ENCODE results near the gene BRWD1.
A peak's percentile ranks its signal among the peaks of the same experiment; 100 is the strongest.
"Not testable (repeated sequence)": the region's sequence is repeated elsewhere in the genome, so short reads cannot be mapped to it uniquely, and the experiment has no call there.

BRWD1 gene

GRCh38 chr21:39175665-39176064 is 137.8 kb downstream of the BRWD1 start:
- DNase-seq (ENCODE audit: low spot score) (no peak), FAIRE-seq (no peak)

GRCh38 chr21:39175154-39175553 is 138.3 kb downstream of the BRWD1 start:
- FAIRE-seq, result peak; percentile 54
- DNase-seq (ENCODE audit: low spot score), result no peak

- FAIRE-seq, result no peak
Observed at GRCh38 chr21:39173716-39174680, 139.4 kb downstream of the BRWD1 start.

GRCh38 chr21:39169906-39170305 is 143.5 kb downstream of the BRWD1 start:
- DNase-seq (ENCODE audit: low spot score) (no peak), FAIRE-seq (no peak)

More at GRCh38 chr21:39173716-39174680, 139.4 kb downstream of the BRWD1 start:
- DNase-seq (ENCODE audit: low spot score), result no peak

- DNase-seq (ENCODE audit: low spot score) (no peak), FAIRE-seq (no peak)
Observed at GRCh38 chr21:39168800-39169199, 144.6 kb downstream of the BRWD1 start.

- FAIRE-seq (no peak), DNase-seq (ENCODE audit: low spot score) (no peak)
Observed at GRCh38 chr21:39164523-39164922, 148.9 kb downstream of the BRWD1 start.

GRCh38 chr21:39161064-39161463 is 152.4 kb downstream of the BRWD1 start:
- DNase-seq (ENCODE audit: low spot score) (no peak), FAIRE-seq (no peak)

- no peak for DNase-seq (ENCODE audit: low spot score)
Observed at GRCh38 chr21:39159342-39160063, 153.9 kb downstream of the BRWD1 start.

GRCh38 chr21:39157241-39157640 is 156.2 kb downstream of the BRWD1 start:
- DNase-seq (ENCODE audit: low spot score); FAIRE-seq: not testable (repeated sequence)

More at GRCh38 chr21:39159342-39160063, 153.9 kb downstream of the BRWD1 start:
- FAIRE-seq, result no peak

- FAIRE-seq, result no peak
Observed at GRCh38 chr21:39156024-39156423, 157.4 kb downstream of the BRWD1 start.

GRCh38 chr21:39155578-39155977 is 157.9 kb downstream of the BRWD1 start:
- DNase-seq (ENCODE audit: low spot score), result no peak
- no peak for FAIRE-seq

More at GRCh38 chr21:39156024-39156423, 157.4 kb downstream of the BRWD1 start:
- no peak for DNase-seq (ENCODE audit: low spot score)

GRCh38 chr21:39153842-39154241 is 159.6 kb downstream of the BRWD1 start:
- DNase-seq (ENCODE audit: low spot score) (no peak), FAIRE-seq (no peak)

- no peak for FAIRE-seq
- no peak for DNase-seq (ENCODE audit: low spot score)
Observed at GRCh38 chr21:39153373-39153772, 160.1 kb downstream of the BRWD1 start.

- FAIRE-seq (no peak), DNase-seq (ENCODE audit: low spot score) (no peak)
Observed at GRCh38 chr21:39152271-39152670, 161.2 kb downstream of the BRWD1 start.

- DNase-seq (ENCODE audit: low spot score) (no peak), FAIRE-seq (no peak)
Observed at GRCh38 chr21:39150877-39151276, 162.6 kb downstream of the BRWD1 start.

GRCh38 chr21:39150316-39150715 is 163.1 kb downstream of the BRWD1 start:
- FAIRE-seq (no peak), DNase-seq (ENCODE audit: low spot score) (no peak)

GRCh38 chr21:39149882-39150281 is 163.6 kb downstream of the BRWD1 start:
- no peak for FAIRE-seq

GRCh38 chr21:39148975-39149374 is 164.5 kb downstream of the BRWD1 start:
- FAIRE-seq, result no peak
- no peak for DNase-seq (ENCODE audit: low spot score)

More at GRCh38 chr21:39149882-39150281, 163.6 kb downstream of the BRWD1 start:
- DNase-seq (ENCODE audit: low spot score), result no peak

GRCh38 chr21:39144191-39144590 is 169.2 kb downstream of the BRWD1 start:
- FAIRE-seq, result no peak
- DNase-seq (ENCODE audit: low spot score), result no peak

GRCh38 chr21:39142972-39143371 is 170.5 kb downstream of the BRWD1 start:
- FAIRE-seq (no peak), DNase-seq (ENCODE audit: low spot score) (no peak)

GRCh38 chr21:39141502-39141901 is 171.9 kb downstream of the BRWD1 start:
- FAIRE-seq (no peak), DNase-seq (ENCODE audit: low spot score) (no peak)

Data from RCC 7860 (cell line).